GM19351 (cell line): ENCODE results near the gene DEK.

ENCODE experiments used
- ATAC-seq: cut with Tn5 transposase; IDR thresholded peaks from one replicate; pipeline ENCODE4 v1.9.1; 2021; ENCODE audit warnings: mild to moderate bottlenecking, moderate library complexity; ENCODE audit not compliant: unreplicated experiment

DEK gene

GRCh38 chr6:18265787-18266522 is 1.6 kb upstream of the DEK start:
- ATAC-seq = no peak

GRCh38 chr6:18264923-18265377 is 620 bp upstream of the DEK start:
- ATAC-seq = no peak

GRCh38 chr6:18263418-18264218 is 712 bp downstream of the DEK start:
- no peak for ATAC-seq

- ATAC-seq = peak; percentile 59
Observed at GRCh38 chr6:18262702-18263417, 1.5 kb downstream of the DEK start.

GRCh38 chr6:18261877-18262276 is 2.5 kb downstream of the DEK start:
- no peak for ATAC-seq

GRCh38 chr6:18260448-18261106 is 3.8 kb downstream of the DEK start:
- ATAC-seq = peak; percentile 38

- no peak for ATAC-seq
Observed at GRCh38 chr6:18259675-18260447, 4.5 kb downstream of the DEK start.

GRCh38 chr6:18254793-18255192 is 9.5 kb downstream of the DEK start:
- no peak for ATAC-seq

- no peak for ATAC-seq
Observed at GRCh38 chr6:18253635-18254034, 10.7 kb downstream of the DEK start.

GRCh38 chr6:18249271-18249670 is 15.1 kb downstream of the DEK start:
- no peak for ATAC-seq

GRCh38 chr6:18248698-18249097 is 15.6 kb downstream of the DEK start:
- ATAC-seq = no peak

GRCh38 chr6:18247002-18247401 is 17.3 kb downstream of the DEK start:
- ATAC-seq = no peak

GRCh38 chr6:18246205-18246604 is 18.1 kb downstream of the DEK start:
- ATAC-seq = no peak

- peak; percentile 59 for ATAC-seq
Observed at GRCh38 chr6:18245642-18246041, 18.7 kb downstream of the DEK start.

- ATAC-seq = no peak
Observed at GRCh38 chr6:18245079-18245478, 19.3 kb downstream of the DEK start.

GRCh38 chr6:18244251-18244650 is 20.1 kb downstream of the DEK start:
- no peak for ATAC-seq

- ATAC-seq = no peak
Observed at GRCh38 chr6:18243302-18243893, 20.9 kb downstream of the DEK start.

GRCh38 chr6:18242062-18242851 is 22.1 kb downstream of the DEK start:
- no peak for ATAC-seq
